ENCODE data around the gene LENG8. TPM values are rescaled to one million over a fixed set of nuclear protein-coding genes. Genes with fewer than 3 reads are reported as not detected.
A peak's percentile ranks its signal among the peaks of the same experiment; 100 is the strongest.

LENG8 gene
- total and polyA plus RNA-seq, 4 experiments from 2014 or later = 3.1 to 565 (median 273) TPM

DNA sequence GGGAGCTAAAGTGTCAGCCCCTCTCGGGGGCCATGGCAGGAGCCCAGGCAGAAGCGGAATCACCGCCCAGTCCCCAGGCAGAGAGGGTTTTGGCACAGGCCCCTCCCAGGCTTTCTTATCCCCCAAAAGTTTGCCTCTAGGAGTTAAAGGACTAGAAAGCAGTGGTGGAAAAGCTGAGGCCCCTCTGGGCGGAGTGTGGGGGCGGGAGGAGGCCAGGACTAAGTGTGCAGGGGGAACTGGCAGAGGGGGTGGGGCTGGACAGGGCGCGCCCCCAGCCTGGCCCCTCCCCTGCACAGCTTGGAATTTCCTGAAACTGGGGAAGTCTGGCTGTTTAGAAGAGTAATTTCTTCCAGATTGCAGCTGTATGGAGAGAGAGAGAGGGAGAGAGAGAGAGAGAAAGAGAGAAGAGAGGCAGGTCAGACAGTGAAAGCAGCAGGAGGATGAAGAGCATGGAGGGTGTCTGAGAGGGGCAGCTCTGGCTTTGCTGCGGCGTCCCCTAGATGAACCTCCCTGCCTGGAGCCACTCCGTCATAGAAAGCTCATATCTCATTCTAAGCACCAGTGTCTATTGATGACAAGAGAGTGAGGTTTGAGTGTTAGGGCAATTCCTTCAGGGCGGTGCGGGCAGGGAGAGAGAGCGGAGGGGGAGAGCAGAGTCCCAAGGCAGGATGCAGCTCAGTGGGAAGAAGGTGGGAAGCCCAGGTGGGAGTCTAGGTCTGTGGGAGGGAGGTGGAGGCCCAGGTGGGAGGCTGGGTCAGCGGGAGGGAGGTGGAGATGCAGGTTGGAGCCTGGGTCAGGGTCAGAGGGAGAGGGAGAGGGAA is 24.3 kb downstream of the LENG8 start, which contains the start of gene CDC42EP5:
Gene CDC42EP5, minus strand, starts transcription at position 226 of the 821 bp plus-strand sequence. CDS start 7,749 bp downstream, outside the sequence.
- no peak for DNase-seq
- Histone ChIP-seq H3K27me3 (ENCODE audit: insufficient read depth, low read length) (no peaks in the 10 kb centered on the region), H3K4me3 (ENCODE audit: low read length in 2 of 2) (no peak within 1 kb of the TSS), H3K4me1 (ENCODE audit: insufficient read depth, low read length) (peaks cover 10% of the 10 kb centered on the region), H3K27ac (ENCODE audit: low read depth, low read length) (no peak within 1 kb of the TSS), H3K9me3 (ENCODE audit: control insufficient read depth in 1 of 2, low read length in 2 of 2) (no peaks in the 10 kb centered on the region), H3K36me3 (ENCODE audit: insufficient read depth, low read length) (no peaks in the 10 kb centered on the region)
- intact Hi-C loops (cut with micrococcal nuclease) = no loop called here
- CTCF ChIA-PET (ENCODE audit: partially characterized antibody) = interaction anchor here (0.7 to 1.1 kb wide), 2 partner anchors 202 to 602 kb away, joined by 3 to 5 read pairs; no protein-coding TSS in a partner anchor
- Mint-ChIP-seq H3K27ac (peak within 1 kb of the TSS in 1 of 7 donors; percentile 19), H3K36me3 (no peaks in the 10 kb centered on the region), H3K4me3 (peak within 1 kb of the TSS in 1 of 8 donors; percentile 31), H3K27me3 (peaks cover 27 to 32% of the 10 kb centered on the region in 2 donors), H3K4me1 (peaks cover 4 to 15% (median 9%) of the 10 kb centered on the region in 4 donors), H3K9me3 (no peaks in the 10 kb centered on the region)
- POLR2A ChIA-PET (ENCODE audit: partially characterized antibody) = interaction anchor here (0.7 to 1.4 kb wide), 3 partner anchors 8 to 25 kb away, joined by 3 to 6 read pairs (median 3); partner anchors contain the start of genes LENG8 and LENG9

DNA sequence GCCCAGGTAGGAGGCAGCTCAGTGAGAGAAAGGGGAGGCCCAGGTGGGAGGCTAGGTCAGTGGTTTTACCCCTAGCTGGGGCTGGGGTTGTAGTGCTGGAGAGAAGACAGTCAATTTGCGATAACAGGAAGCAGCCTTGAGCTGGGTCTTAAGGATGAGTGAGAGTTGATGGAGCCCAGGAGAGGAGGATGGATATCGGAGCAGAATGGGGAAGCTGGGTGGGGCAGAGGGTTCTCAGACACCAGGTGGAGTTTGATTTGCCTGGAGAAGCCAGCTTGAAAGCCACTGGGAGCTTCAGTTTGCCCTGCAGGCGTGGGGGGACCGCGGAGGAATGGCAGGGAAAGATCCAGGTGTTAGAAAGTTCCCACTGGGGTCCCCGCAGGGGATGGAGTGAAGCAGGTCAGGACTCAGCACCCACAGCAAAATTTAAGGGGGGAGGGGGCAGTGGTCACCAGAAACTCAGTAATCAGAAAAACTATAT is 24.9 kb downstream of the LENG8 start:
- Histone ChIP-seq H3K36me3 (ENCODE audit: insufficient read depth, low read length) (no peaks in the 10 kb centered on the region), H3K27me3 (ENCODE audit: insufficient read depth, low read length) (no peaks in the 10 kb centered on the region), H3K4me1 (ENCODE audit: insufficient read depth, low read length) (peaks cover 10% of the 10 kb centered on the region), H3K4me3 (ENCODE audit: low read length in 2 of 2) (no peak overlapping the region), H3K9me3 (ENCODE audit: control insufficient read depth in 1 of 2, low read length in 2 of 2) (no peaks in the 10 kb centered on the region), H3K27ac (ENCODE audit: low read depth, low read length) (no peak overlapping the region)
- POLR2A ChIA-PET (ENCODE audit: partially characterized antibody) = interaction anchor here (1.3 to 1.4 kb wide), 2 partner anchors 9 to 25 kb away, joined by 3 to 6 read pairs; partner anchors contain the start of gene LENG8
- no peak overlapping the region for H3K27ac Mint-ChIP-seq
- DNase-seq = no peak
- no peaks in the 10 kb centered on the region for H3K9me3 Mint-ChIP-seq
- H3K4me3 Mint-ChIP-seq = no peak overlapping the region
- CTCF ChIA-PET (ENCODE audit: partially characterized antibody) = interaction anchor here (0.7 to 1.1 kb wide), 2 partner anchors 201 to 601 kb away, joined by 3 to 5 read pairs; no protein-coding TSS in a partner anchor
- peaks cover 29 to 34% of the 10 kb centered on the region in 2 donors for H3K27me3 Mint-ChIP-seq
- H3K36me3 Mint-ChIP-seq = no peaks in the 10 kb centered on the region
- peaks cover 7 to 15% (median 9%) of the 10 kb centered on the region in 4 donors for H3K4me1 Mint-ChIP-seq
- intact Hi-C loops (cut with micrococcal nuclease) = no loop called here

DNA sequence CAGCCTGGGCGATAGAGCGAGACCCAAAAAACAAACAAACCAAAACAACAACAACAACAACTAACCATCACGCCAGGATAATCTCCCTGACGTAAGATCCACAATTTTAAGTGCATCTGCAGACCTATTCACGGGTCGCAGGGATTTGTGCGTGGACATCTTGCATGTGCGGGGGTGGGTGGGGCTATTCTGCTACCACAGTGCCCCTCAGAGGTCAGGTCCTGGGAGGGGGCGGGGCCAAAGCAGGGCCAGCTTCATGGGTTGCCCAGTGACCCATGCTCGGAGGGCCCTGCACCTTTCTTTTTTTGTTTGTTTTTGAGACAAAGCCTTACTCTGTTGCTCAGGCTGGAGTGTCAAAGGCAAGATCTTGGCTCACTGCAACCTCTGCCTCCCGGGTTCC is 26.7 kb downstream of the LENG8 start:
- H3K9me3 Mint-ChIP-seq = no peaks in the 10 kb centered on the region
- H3K4me3 ChIP-seq (ENCODE audit: low read length in 2 of 2) = no peak overlapping the region
- no peaks in the 10 kb centered on the region for H3K27me3 ChIP-seq (ENCODE audit: insufficient read depth, low read length)
- POLR2A ChIA-PET (ENCODE audit: partially characterized antibody) = no interaction called here
- no peak for DNase-seq
- H3K36me3 Mint-ChIP-seq = no peaks in the 10 kb centered on the region
- no peaks in the 10 kb centered on the region for H3K36me3 ChIP-seq (ENCODE audit: insufficient read depth, low read length)
- CTCF ChIA-PET (ENCODE audit: partially characterized antibody) = interaction anchor here (1.6 to 9.1 kb wide), 2 partner anchors 10 to 199 kb away, joined by 3 to 85 read pairs; no protein-coding TSS in a partner anchor
- H3K4me1 Mint-ChIP-seq = peaks cover 2 to 5% (median 4%) of the 10 kb centered on the region in 4 donors
- no peak overlapping the region for H3K27ac ChIP-seq (ENCODE audit: low read depth, low read length)
- no peaks in the 10 kb centered on the region for H3K9me3 ChIP-seq (ENCODE audit: control insufficient read depth in 1 of 2, low read length in 2 of 2)
- intact Hi-C loops (cut with micrococcal nuclease) = no loop called here
- peaks cover 7% of the 10 kb centered on the region for H3K4me1 ChIP-seq (ENCODE audit: insufficient read depth, low read length)
- H3K4me3 Mint-ChIP-seq = no peak overlapping the region
- H3K27me3 Mint-ChIP-seq = peaks cover 17 to 21% of the 10 kb centered on the region in 2 donors
- H3K27ac Mint-ChIP-seq = no peak overlapping the region

DNA sequence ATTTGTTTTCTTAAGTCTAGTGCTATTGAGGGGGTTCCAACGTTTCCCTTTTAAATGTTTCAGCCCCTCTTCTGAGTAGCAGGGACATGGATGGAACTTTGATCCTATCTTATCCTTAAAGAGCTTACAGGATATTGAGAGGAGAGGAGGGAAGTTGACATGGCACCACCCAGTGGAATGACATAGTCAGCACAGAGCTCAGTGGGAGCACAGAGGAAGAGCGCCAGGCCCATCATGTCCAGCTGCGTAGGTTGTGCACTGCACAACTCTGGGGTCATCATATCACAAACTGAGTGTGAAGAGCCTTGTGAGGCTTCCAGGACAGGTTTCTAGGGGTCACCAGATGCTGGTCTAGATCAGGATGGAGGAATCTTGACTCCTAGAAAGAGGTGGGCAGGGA is 28.7 kb downstream of the LENG8 start:
- intact Hi-C loops (cut with micrococcal nuclease) = no loop called here
- ChIA-PET POLR2A (ENCODE audit: partially characterized antibody) (no interaction called here), CTCF (ENCODE audit: partially characterized antibody) (interaction anchor here (0.7 to 9.1 kb wide), 3 partner anchors 27 to 202 kb away, joined by 4 to 85 read pairs (median 6); no protein-coding TSS in a partner anchor)
- H3K4me3 Mint-ChIP-seq = no peak overlapping the region
- H3K27me3 Mint-ChIP-seq = peaks cover 20 to 22% of the 10 kb centered on the region in 2 donors
- no peak overlapping the region for H3K27ac Mint-ChIP-seq
- Histone ChIP-seq H3K4me3 (ENCODE audit: low read length in 2 of 2) (no peak overlapping the region), H3K36me3 (ENCODE audit: insufficient read depth, low read length) (no peaks in the 10 kb centered on the region), H3K27ac (ENCODE audit: low read depth, low read length) (no peak overlapping the region), H3K9me3 (ENCODE audit: control insufficient read depth in 1 of 2, low read length in 2 of 2) (no peaks in the 10 kb centered on the region), H3K4me1 (ENCODE audit: insufficient read depth, low read length) (no peaks in the 10 kb centered on the region), H3K27me3 (ENCODE audit: insufficient read depth, low read length) (no peaks in the 10 kb centered on the region)
- peaks cover 6 to 9% (median 8%) of the 10 kb centered on the region in 4 donors for H3K4me1 Mint-ChIP-seq
- DNase-seq = no peak
- no peaks in the 10 kb centered on the region for H3K9me3 Mint-ChIP-seq
- H3K36me3 Mint-ChIP-seq = no peaks in the 10 kb centered on the region

DNA sequence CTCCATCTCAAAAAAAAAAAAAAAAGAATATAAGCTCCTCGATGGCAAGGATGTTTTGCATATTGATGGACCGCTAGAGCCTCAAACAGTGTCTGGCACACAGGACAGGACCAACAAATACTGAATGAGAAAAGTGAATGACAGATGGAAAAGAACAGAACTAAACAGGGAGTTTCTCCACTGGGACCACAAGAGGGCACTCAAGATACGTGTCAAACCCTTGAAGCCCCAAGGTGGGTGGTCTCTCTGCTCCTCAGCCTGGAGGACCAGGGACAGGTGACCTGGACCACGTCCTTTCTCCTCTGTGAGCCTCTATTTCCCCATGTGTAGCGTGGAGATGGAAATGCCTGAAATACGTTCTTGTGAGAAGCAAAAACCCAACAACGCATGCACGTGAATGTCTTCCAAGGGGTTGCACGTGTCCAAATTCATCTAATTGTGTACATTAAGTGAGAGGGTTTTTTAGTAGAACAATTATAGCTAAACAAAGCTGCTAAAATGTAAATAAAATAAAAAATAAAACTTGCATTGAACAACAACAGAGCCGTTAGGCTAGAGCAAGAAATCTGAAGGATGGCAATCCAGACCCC is 29.8 kb downstream of the LENG8 start:
- no peak for DNase-seq
- Histone ChIP-seq H3K9me3 (ENCODE audit: control insufficient read depth in 1 of 2, low read length in 2 of 2) (no peaks in the 10 kb centered on the region), H3K27ac (ENCODE audit: low read depth, low read length) (no peak overlapping the region), H3K4me1 (ENCODE audit: insufficient read depth, low read length) (no peaks in the 10 kb centered on the region), H3K36me3 (ENCODE audit: insufficient read depth, low read length) (no peaks in the 10 kb centered on the region), H3K27me3 (ENCODE audit: insufficient read depth, low read length) (no peaks in the 10 kb centered on the region), H3K4me3 (ENCODE audit: low read length in 2 of 2) (no peak overlapping the region)
- Mint-ChIP-seq H3K36me3 (no peaks in the 10 kb centered on the region), H3K27ac (no peak overlapping the region), H3K27me3 (peaks cover 16 to 18% of the 10 kb centered on the region in 2 donors), H3K4me3 (no peak overlapping the region), H3K4me1 (peaks cover 5 to 9% (median 8%) of the 10 kb centered on the region in 4 donors), H3K9me3 (no peaks in the 10 kb centered on the region)
- ChIA-PET CTCF (ENCODE audit: partially characterized antibody) (interaction anchor here (0.6 to 9.1 kb wide), 9 partner anchors 9 to 1133 kb away, joined by 3 to 85 read pairs (median 4); partner anchors contain the start of genes LENG8 and RDH13), POLR2A (ENCODE audit: partially characterized antibody) (no interaction called here)
- intact Hi-C loops (cut with micrococcal nuclease) = no loop called here

DNA sequence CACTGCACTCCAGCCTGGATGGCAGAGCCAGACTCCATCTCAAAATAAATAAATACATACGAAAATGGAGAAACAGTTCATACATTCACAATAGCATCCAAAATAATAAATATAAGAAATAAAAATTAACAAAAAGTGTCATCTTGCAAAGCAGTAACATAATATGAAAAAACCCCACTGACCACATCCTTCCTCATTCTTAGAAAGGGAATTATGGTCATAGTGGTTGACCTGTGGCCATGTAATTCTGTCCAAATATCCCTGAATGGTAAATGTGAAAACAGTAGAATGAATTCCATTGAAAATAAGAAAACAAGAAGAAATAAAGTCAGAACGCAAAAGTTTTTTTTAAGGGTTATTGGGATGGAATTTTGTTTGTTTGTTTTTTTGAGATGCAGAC is 31.1 kb downstream of the LENG8 start:
- Mint-ChIP-seq H3K27ac (no peak overlapping the region), H3K9me3 (no peaks in the 10 kb centered on the region), H3K4me1 (peaks cover 5 to 9% (median 8%) of the 10 kb centered on the region in 4 donors), H3K36me3 (no peaks in the 10 kb centered on the region), H3K4me3 (no peak overlapping the region), H3K27me3 (peaks cover 23% of the 10 kb centered on the region in 2 donors)
- ChIA-PET CTCF (ENCODE audit: partially characterized antibody) (interaction anchor here (1.3 to 9.1 kb wide), 3 partner anchors 10 to 194 kb away, joined by 3 to 85 read pairs (median 6); no protein-coding TSS in a partner anchor), POLR2A (ENCODE audit: partially characterized antibody) (no interaction called here)
- H3K27ac ChIP-seq (ENCODE audit: low read depth, low read length) = no peak overlapping the region
- no peak overlapping the region for H3K4me3 ChIP-seq (ENCODE audit: low read length in 2 of 2)
- DNase-seq = no peak
- no peaks in the 10 kb centered on the region for H3K9me3 ChIP-seq (ENCODE audit: control insufficient read depth in 1 of 2, low read length in 2 of 2)
- H3K27me3 ChIP-seq (ENCODE audit: insufficient read depth, low read length) = no peaks in the 10 kb centered on the region
- no peaks in the 10 kb centered on the region for H3K36me3 ChIP-seq (ENCODE audit: insufficient read depth, low read length)
- H3K4me1 ChIP-seq (ENCODE audit: insufficient read depth, low read length) = no peaks in the 10 kb centered on the region
- intact Hi-C loops (cut with micrococcal nuclease) = no loop called here

Measured in CD4-positive, alpha-beta memory T cell (primary cell).